ENCODE data around the gene PLAC1. TPM values are rescaled to one million over a fixed set of nuclear protein-coding genes. Genes with fewer than 3 reads are reported as not detected.

The PLAC1 gene
- total and polyA plus RNA-seq, 2 experiments from 2014 or later, result 0.50 to 0.83 TPM

DNA sequence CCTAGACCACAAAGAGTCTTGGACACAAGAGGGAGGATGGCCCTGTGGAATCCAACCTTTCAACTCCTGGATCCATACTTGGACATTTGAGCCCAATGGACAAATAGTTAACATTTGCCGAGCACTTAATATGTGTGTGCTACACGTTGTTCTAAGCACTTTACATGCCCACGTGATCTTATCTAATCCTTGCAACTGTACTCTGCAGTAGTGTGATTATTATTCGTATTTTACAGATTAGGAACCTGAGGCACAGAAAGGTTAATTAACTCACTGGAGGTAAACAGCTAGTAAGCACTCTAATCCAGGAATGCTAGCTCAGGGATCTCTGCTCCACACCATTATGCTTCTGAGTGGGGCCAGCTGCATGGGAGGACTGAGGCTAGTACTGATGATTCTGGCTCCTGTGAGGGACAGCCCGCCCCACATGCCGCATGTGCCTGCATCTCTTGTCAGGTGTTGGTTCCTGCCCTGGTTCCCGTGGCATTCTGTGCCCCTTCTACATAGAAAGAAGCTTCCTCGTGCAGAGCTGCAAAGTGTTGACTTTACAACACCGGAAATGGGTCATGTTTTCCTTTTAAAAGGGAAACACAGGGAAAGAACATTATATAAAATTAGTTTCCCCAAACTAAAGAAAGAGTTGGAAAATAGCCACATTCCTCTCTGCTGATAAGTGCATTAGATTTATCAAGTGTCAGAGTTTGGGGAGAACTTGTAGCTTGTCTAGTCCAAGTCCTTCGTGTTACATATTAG is 34.8 kb downstream of the PLAC1 start:
- H2AFZ ChIP-seq, result no peak overlapping the region

DNA sequence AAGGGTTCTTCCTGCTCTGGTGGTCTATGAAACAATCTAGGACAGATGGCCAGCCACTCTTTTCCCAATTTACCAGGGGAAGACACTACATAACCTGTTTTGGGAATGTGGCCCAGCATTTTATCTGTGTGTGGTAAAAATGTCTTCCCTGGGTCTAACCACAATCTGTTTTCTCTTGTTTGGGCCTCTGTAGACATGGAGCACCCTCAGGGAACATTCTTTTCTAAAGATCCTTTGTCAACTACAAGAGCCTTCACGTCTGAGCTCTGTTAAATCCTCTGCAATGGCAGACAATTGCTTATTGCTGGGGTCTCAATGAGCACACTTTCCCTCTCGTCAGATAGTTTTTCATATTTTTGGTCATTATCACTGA is 35.5 kb downstream of the PLAC1 start:
- no peak for DNase-seq (ENCODE audit: low spot score)
- peak overlapping the region; percentile 72; the same call in 1 of the 2 replicates for H3K27ac Mint-ChIP-seq
- H3K9me3 Mint-ChIP-seq, result no peaks in the 10 kb centered on the region
- H3K27me3 Mint-ChIP-seq (ENCODE audit: insufficient read depth, low read depth, poor library complexity), result peaks cover 2% of the 10 kb centered on the region
- H3K4me1 ChIP-seq (ENCODE audit: insufficient read depth), result no peaks in the 10 kb centered on the region
- H3K4me1 Mint-ChIP-seq, result peaks cover 13% of the 10 kb centered on the region
- H4K20me1 ChIP-seq (replicated peaks; ENCODE audit: insufficient read depth), result no peaks in the 10 kb centered on the region
- H3K27me3 ChIP-seq (ENCODE audit: insufficient read depth), result no peaks in the 10 kb centered on the region
- no peak overlapping the region for H3K27ac ChIP-seq (ENCODE audit: low read depth)
- H3K36me3 Mint-ChIP-seq (ENCODE audit: low read depth), result no peaks in the 10 kb centered on the region
- H3K4me2 ChIP-seq, result no peak overlapping the region
- no peak overlapping the region for H2AFZ ChIP-seq
- no peaks in the 10 kb centered on the region for H3K9me2 ChIP-seq (ENCODE audit: insufficient read depth)
- no peak overlapping the region for H3K4me3 ChIP-seq
- H3F3A ChIP-seq (replicated peaks; ENCODE audit: low read depth), result no peaks in the 10 kb centered on the region
- H3K36me3 ChIP-seq (ENCODE audit: insufficient read depth), result no peaks in the 10 kb centered on the region
- ATAC-seq, result no peak
- H3K4me3 Mint-ChIP-seq, result no peak overlapping the region
- H3K79me2 ChIP-seq (replicated peaks; ENCODE audit: insufficient read depth), result no peaks in the 10 kb centered on the region
- TF ChIP-seq CREB1 (CRISPR knock-in tag; IDR thresholded peaks at IDR 0.05; ENCODE audit: low read depth) (no peak), EZH2phosphoT487 (IDR thresholded peaks at IDR 0.05; ENCODE audit: unreplicated experiment) (no peak), ZNF331 (CRISPR knock-in tag; IDR thresholded peaks at IDR 0.05; ENCODE audit: low read depth) (no peak)
- TF ChIP-seq, protein P1, sequence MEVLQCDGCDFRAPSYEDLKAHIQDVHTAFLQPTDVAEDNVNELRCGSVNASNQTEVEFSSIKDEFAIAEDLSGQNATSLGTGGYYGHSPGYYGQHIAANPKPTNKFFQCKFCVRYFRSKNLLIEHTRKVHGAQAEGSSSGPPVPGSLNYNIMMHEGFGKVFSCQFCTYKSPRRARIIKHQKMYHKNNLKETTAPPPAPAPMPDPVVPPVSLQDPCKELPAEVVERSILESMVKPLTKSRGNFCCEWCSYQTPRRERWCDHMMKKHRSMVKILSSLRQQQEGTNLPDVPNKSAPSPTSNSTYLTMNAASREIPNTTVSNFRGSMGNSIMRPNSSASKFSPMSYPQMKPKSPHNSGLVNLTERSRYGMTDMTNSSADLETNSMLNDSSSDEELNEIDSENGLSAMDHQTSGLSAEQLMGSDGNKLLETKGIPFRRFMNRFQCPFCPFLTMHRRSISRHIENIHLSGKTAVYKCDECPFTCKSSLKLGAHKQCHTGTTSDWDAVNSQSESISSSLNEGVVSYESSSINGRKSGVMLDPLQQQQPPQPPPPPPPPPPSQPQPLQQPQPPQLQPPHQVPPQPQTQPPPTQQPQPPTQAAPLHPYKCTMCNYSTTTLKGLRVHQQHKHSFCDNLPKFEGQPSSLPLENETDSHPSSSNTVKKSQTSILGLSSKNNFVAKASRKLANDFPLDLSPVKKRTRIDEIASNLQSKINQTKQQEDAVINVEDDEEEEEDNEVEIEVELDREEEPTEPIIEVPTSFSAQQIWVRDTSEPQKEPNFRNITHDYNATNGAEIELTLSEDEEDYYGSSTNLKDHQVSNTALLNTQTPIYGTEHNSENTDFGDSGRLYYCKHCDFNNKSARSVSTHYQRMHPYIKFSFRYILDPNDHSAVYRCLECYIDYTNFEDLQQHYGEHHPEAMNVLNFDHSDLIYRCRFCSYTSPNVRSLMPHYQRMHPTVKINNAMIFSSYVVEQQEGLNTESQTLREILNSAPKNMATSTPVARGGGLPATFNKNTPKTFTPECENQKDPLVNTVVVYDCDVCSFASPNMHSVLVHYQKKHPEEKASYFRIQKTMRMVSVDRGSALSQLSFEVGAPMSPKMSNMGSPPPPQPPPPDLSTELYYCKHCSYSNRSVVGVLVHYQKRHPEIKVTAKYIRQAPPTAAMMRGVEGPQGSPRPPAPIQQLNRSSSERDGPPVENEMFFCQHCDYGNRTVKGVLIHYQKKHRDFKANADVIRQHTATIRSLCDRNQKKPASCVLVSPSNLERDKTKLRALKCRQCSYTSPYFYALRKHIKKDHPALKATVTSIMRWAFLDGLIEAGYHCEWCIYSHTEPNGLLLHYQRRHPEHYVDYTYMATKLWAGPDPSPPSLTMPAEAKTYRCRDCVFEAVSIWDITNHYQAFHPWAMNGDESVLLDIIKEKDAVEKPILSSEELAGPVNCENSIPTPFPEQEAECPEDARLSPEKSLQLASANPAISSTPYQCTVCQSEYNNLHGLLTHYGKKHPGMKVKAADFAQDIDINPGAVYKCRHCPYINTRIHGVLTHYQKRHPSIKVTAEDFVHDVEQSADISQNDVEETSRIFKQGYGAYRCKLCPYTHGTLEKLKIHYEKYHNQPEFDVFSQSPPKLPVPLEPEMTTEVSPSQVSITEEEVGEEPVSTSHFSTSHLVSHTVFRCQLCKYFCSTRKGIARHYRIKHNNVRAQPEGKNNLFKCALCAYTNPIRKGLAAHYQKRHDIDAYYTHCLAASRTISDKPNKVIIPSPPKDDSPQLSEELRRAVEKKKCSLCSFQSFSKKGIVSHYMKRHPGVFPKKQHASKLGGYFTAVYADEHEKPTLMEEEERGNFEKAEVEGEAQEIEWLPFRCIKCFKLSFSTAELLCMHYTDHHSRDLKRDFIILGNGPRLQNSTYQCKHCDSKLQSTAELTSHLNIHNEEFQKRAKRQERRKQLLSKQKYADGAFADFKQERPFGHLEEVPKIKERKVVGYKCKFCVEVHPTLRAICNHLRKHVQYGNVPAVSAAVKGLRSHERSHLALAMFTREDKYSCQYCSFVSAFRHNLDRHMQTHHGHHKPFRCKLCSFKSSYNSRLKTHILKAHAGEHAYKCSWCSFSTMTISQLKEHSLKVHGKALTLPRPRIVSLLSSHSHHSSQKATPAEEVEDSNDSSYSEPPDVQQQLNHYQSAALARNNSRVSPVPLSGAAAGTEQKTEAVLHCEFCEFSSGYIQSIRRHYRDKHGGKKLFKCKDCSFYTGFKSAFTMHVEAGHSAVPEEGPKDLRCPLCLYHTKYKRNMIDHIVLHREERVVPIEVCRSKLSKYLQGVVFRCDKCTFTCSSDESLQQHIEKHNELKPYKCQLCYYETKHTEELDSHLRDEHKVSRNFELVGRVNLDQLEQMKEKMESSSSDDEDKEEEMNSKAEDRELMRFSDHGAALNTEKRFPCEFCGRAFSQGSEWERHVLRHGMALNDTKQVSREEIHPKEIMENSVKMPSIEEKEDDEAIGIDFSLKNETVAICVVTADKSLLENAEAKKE (CRISPR knock-in tag; IDR thresholded peaks at IDR 0.05), result no peak
- TF ChIP-seq, protein P2, sequence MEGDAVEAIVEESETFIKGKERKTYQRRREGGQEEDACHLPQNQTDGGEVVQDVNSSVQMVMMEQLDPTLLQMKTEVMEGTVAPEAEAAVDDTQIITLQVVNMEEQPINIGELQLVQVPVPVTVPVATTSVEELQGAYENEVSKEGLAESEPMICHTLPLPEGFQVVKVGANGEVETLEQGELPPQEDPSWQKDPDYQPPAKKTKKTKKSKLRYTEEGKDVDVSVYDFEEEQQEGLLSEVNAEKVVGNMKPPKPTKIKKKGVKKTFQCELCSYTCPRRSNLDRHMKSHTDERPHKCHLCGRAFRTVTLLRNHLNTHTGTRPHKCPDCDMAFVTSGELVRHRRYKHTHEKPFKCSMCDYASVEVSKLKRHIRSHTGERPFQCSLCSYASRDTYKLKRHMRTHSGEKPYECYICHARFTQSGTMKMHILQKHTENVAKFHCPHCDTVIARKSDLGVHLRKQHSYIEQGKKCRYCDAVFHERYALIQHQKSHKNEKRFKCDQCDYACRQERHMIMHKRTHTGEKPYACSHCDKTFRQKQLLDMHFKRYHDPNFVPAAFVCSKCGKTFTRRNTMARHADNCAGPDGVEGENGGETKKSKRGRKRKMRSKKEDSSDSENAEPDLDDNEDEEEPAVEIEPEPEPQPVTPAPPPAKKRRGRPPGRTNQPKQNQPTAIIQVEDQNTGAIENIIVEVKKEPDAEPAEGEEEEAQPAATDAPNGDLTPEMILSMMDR (conservative IDR thresholded peaks at IDR 0.05; ENCODE audit: low read depth in 2 of 2), result no peak

More for the DNA sequence above, 34.8 kb downstream of the PLAC1 start:
- Mint-ChIP-seq H3K4me3 (no peak overlapping the region), H3K9me3 (no peaks in the 10 kb centered on the region), H3K27ac (no peak overlapping the region), H3K4me1 (peaks cover 13% of the 10 kb centered on the region), H3K27me3 (ENCODE audit: insufficient read depth, low read depth, poor library complexity) (peaks cover 2% of the 10 kb centered on the region), H3K36me3 (ENCODE audit: low read depth) (no peaks in the 10 kb centered on the region)
- Histone ChIP-seq H3K9me2 (ENCODE audit: insufficient read depth) (no peaks in the 10 kb centered on the region), H3K27ac (ENCODE audit: low read depth) (no peak overlapping the region), H3K4me3 (no peak overlapping the region), H3K4me1 (ENCODE audit: insufficient read depth) (no peaks in the 10 kb centered on the region), H3K4me2 (no peak overlapping the region), H3K36me3 (ENCODE audit: insufficient read depth) (no peaks in the 10 kb centered on the region), H3K27me3 (ENCODE audit: insufficient read depth) (no peaks in the 10 kb centered on the region), H3K79me2 (replicated peaks; ENCODE audit: insufficient read depth) (no peaks in the 10 kb centered on the region), H3F3A (replicated peaks; ENCODE audit: low read depth) (no peaks in the 10 kb centered on the region), H4K20me1 (replicated peaks; ENCODE audit: insufficient read depth) (no peaks in the 10 kb centered on the region)
- DNase-seq (ENCODE audit: low spot score), result no peak
- TF ChIP-seq ZNF114 (CRISPR knock-in tag; IDR thresholded peaks at IDR 0.05), result no peak
- TF ChIP-seq NANOG (IDR thresholded peaks at IDR 0.05; ENCODE audit: borderline replicate concordance), result no peak
- TF ChIP-seq JUNB (IDR thresholded peaks at IDR 0.05; ENCODE audit: unreplicated experiment), result no peak
- TF ChIP-seq, protein P3, sequence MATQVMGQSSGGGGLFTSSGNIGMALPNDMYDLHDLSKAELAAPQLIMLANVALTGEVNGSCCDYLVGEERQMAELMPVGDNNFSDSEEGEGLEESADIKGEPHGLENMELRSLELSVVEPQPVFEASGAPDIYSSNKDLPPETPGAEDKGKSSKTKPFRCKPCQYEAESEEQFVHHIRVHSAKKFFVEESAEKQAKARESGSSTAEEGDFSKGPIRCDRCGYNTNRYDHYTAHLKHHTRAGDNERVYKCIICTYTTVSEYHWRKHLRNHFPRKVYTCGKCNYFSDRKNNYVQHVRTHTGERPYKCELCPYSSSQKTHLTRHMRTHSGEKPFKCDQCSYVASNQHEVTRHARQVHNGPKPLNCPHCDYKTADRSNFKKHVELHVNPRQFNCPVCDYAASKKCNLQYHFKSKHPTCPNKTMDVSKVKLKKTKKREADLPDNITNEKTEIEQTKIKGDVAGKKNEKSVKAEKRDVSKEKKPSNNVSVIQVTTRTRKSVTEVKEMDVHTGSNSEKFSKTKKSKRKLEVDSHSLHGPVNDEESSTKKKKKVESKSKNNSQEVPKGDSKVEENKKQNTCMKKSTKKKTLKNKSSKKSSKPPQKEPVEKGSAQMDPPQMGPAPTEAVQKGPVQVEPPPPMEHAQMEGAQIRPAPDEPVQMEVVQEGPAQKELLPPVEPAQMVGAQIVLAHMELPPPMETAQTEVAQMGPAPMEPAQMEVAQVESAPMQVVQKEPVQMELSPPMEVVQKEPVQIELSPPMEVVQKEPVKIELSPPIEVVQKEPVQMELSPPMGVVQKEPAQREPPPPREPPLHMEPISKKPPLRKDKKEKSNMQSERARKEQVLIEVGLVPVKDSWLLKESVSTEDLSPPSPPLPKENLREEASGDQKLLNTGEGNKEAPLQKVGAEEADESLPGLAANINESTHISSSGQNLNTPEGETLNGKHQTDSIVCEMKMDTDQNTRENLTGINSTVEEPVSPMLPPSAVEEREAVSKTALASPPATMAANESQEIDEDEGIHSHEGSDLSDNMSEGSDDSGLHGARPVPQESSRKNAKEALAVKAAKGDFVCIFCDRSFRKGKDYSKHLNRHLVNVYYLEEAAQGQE (IDR thresholded peaks at IDR 0.05; ENCODE audit: unreplicated experiment), result no peak
- TF ChIP-seq EZH2phosphoT487 (IDR thresholded peaks at IDR 0.05; ENCODE audit: unreplicated experiment), result no peak
- no peak for ATAC-seq
